Activated CD8-positive, alpha-beta memory T cell treated with anti-CD3 and anti-CD28 coated beads, Interleukin-2, amount 10 ng/mL, durations not matched to agents 7 days and 5 days (primary cell): ENCODE measurements around the gene ATP9A. TPM values are rescaled to one million over a fixed set of nuclear protein-coding genes. Genes with fewer than 3 reads are reported as not detected.
"Not testable (repeated sequence)": the region's sequence is repeated elsewhere in the genome, so short reads cannot be mapped to it uniquely, and the experiment has no call there.

Source experiments
- ATAC-seq: fragments of 150-1000 bp; cut with Tn5 transposase; one replicate; pipeline ENCODE4 v1.10.0; 2021; ENCODE audit warnings: moderate library complexity
- CTCF ChIA-PET: fragments of 350-600 bp; sonication (Branson Sonifier 250); formaldehyde crosslinking; loops from one replicate; lab custom pipeline; 2021; ENCODE audit warnings: antibody characterized with exemption; lab: Charles Lee
- DNase-seq: peaks from one replicate; pipeline ENCODE4 v3.0.0-alpha.2; 2020
- H3K27ac Mint-ChIP-seq: one replicate; pipeline ENCODE4 v1.8.0; 2021; ENCODE audit warnings: mild to moderate bottlenecking, mixed read lengths
- H3K27me3 Mint-ChIP-seq: one replicate; pipeline ENCODE4 v1.8.0; 2021; ENCODE audit warnings: mixed read lengths
- H3K36me3 Mint-ChIP-seq: one replicate; pipeline ENCODE4 v1.8.0; 2021; ENCODE audit warnings: mild to moderate bottlenecking, mixed read lengths
- H3K4me1 Mint-ChIP-seq: one replicate; pipeline ENCODE4 v1.8.0; 2021; ENCODE audit warnings: mixed read lengths
- H3K4me3 Mint-ChIP-seq: one replicate; pipeline ENCODE4 v1.8.0; 2021; ENCODE audit warnings: mild to moderate bottlenecking, moderate library complexity, mixed read lengths
- H3K9me3 Mint-ChIP-seq: one replicate; pipeline ENCODE4 v1.8.0; 2022; ENCODE audit warnings: low read depth, mixed read lengths
- total RNA-seq, 2 experiments: library from RNA; stranded (reverse); gene quantifications; one replicate each; pipeline ENCODE4 v1.2.3, GENCODE V29; 2021

ATP9A gene
- total RNA-seq, 2 experiments from 2014 or later: 0.38 to 2.4 TPM

DNA sequence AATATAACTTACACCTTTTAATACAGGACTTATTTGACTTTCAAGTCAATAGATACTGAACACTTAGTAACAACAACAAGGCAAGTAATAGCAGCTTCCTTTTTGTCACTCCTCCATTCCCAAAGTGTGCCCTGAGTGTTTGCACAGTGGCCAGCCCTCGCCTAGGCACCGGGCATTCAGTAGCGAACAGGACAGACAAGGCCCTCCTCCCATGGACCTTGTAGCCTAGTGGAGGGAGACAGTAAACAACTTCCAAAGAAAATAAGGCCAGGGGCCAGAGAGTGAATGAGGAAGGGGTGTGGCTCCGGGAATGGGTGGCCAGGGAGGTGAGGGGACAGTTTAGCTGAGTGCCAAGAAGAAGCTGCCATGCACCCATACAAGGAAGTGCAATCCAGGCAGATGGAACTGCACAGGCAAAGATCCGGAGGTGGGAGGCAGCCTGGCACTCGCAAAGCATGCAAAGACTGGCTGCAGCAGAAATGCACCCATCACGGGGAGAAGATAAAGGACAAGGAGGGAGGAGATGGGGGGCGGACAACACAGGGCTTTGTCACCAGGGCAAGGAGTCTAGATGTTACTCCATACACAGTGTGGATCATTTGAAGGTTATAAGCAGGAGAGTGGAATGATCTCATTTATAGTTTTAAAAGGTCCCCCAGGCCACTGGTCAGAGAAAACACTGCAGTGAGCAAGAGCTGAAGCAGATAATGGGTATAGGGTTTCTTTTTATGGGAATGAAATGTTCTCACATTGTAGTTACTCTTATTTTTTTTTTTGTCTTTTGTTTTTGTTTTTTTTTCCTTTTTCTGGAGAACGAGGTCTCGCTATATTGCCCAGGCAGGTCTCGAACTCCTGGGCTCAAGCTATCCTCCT is 32.2 kb downstream of the ATP9A start:
- CTCF ChIA-PET: no interaction called here
- Mint-ChIP-seq H3K4me1 (no peaks in the 10 kb centered on the region), H3K27ac (no peak overlapping the region), H3K9me3 (no peaks in the 10 kb centered on the region), H3K27me3 (no peaks in the 10 kb centered on the region), H3K36me3 (no peaks in the 10 kb centered on the region), H3K4me3 (no peak overlapping the region)
- DNase-seq: no peak
- ATAC-seq: no peak

DNA sequence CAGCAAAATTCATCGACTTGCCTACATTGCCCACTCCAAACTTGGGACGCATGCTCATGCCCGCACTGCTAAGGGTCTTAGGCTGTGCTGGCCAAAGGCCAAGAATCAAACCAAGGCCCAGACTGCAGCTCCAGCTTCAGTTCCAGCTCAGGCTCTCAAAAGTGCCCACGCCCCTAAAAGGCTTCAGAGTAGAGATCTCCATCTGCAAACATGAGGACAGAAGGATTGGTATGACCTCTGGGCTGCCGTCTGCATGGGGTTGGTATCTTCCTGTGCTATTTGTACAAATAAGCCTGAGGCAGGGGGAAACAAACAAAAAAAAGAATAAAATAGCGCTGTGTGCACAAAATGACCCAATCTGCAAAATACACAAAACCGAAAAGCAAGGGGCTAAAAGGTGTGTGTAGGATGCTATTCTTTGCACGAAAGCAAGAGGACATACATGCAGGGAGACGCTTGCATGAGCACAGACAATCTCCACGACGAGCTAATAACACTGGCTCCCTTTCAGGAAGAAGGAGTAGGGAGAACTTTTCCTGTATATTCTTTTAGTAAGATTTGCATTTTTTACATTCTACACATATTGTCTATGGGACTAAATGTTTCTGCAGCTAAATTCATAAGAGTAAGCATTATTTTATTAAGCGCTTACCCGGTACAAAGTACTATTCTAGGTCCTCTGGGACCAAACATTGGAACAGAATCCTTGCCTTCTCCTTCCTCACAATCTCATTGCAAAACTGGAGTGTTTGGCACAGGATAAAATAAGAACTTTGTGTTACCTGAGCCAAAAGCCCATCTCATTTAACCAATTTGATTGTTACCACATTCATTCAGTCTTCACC is 33.1 kb downstream of the ATP9A start:
- Mint-ChIP-seq H3K36me3 (no peaks in the 10 kb centered on the region), H3K27ac (no peak overlapping the region), H3K4me1 (no peaks in the 10 kb centered on the region), H3K9me3 (no peaks in the 10 kb centered on the region), H3K4me3 (no peak overlapping the region), H3K27me3 (no peaks in the 10 kb centered on the region)
- DNase-seq: no peak
- CTCF ChIA-PET: no interaction called here
- no peak for ATAC-seq

DNA sequence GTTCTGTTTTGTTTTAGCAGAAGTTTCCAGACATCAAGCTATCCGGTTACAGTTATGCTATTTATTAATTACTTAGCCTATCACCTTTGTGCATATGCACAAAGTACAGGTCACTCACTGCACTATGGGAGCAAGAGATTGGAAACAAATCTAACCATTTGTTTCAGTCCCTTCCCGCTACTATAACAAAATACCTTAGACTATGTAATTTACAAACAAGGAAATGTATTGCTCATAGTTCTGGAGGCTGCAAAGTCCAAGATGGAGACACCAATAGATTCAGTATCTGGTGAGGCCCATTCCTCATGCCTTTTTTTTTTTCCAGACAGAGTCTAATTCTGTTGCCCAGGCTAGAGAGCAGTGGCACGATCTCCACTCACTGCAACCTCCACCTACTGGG is 35.1 kb downstream of the ATP9A start:
- ATAC-seq: no peak
- H3K27me3 Mint-ChIP-seq: no peaks in the 10 kb centered on the region
- CTCF ChIA-PET: no interaction called here

DNA sequence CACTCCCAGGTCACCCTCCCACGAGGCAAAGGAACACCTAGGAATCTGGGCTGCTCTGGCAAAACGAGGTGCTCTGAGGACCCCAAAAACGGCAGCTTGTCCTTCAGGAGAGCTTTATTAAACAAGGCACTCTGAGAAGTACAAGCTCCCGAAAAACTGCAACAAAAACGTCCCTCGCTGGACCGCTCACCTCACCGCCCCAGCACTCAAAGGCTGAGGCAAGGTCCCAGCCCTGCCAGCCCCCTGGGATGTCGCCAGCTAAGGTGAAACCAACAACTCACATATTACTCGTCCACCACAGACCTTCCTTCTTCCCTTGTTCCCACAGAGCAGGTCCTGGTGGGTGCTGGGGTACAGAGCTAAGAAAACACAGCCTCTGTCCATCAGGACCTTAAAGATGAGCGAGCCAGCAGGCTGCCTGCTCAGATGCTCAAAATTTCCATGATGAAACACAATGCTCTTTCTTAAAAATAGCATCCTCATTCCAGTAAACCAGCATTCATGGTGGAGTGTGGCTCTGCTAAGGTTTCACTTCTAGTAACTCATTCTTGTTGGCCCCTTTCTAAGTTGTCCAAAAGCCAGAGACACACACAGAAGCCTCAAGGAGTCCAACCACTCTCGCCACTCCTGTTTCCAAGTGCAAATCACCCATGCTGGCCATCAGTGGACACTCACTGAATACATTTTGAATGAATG is 35.9 kb downstream of the ATP9A start:
- no peak for ATAC-seq
- CTCF ChIA-PET: no interaction called here
- H3K4me3 Mint-ChIP-seq: no peak overlapping the region
- no peak for DNase-seq
- H3K9me3 Mint-ChIP-seq: no peaks in the 10 kb centered on the region
- H3K27ac Mint-ChIP-seq: no peak overlapping the region
- no peaks in the 10 kb centered on the region for H3K36me3 Mint-ChIP-seq
- H3K27me3 Mint-ChIP-seq: no peaks in the 10 kb centered on the region
- H3K4me1 Mint-ChIP-seq: no peaks in the 10 kb centered on the region

More for the DNA sequence above, 35.1 kb downstream of the ATP9A start:
- H3K27ac Mint-ChIP-seq: no peak overlapping the region
- H3K4me3 Mint-ChIP-seq: no peak overlapping the region
- DNase-seq: no peak
- no peaks in the 10 kb centered on the region for H3K9me3 Mint-ChIP-seq
- no peaks in the 10 kb centered on the region for H3K4me1 Mint-ChIP-seq
- H3K36me3 Mint-ChIP-seq: no peaks in the 10 kb centered on the region

DNA sequence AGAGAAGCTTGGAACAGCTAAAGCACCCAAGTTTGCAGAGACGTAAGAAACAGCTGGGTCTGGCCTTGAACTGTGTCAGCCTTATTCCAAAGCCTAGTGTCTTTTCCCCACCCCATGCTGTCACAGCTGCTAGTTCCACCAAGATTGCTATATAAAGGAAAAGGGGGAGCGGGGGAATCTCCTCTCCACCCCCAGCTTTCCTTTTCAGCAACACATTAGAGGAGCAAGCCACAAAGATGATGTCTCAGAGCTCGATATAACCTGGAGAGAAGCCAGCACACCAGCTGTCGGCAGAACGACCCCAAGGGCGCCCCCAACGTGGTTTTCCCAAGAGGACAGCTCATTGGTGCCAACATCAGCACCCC is 36.5 kb downstream of the ATP9A start:
- Mint-ChIP-seq H3K4me3 (no peak overlapping the region), H3K36me3 (no peaks in the 10 kb centered on the region), H3K27ac (no peak overlapping the region), H3K4me1 (no peaks in the 10 kb centered on the region), H3K27me3 (no peaks in the 10 kb centered on the region), H3K9me3 (no peaks in the 10 kb centered on the region)
- no peak for ATAC-seq
- CTCF ChIA-PET: no interaction called here
- DNase-seq: no peak

DNA sequence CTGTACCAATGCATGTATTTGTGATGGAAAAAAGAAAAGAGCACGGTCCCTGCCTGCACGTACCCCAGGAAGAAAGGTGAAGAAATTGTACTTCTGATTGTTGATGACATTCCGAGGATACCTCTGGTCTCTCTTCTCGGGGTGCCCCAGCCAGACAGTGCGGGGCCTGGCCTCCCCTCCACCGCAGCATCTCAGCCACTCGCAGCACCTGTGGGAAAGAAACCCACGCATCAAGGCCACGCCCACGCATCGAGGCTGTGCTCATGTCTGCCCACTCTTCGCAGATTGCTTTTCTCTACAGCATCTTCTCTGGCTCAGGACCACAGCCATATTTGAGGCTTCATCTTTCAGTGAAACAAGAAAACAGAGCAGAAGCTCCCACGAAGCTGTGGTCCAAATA is 38.4 kb downstream of the ATP9A start:
- no peaks in the 10 kb centered on the region for H3K4me1 Mint-ChIP-seq
- H3K36me3 Mint-ChIP-seq: no peaks in the 10 kb centered on the region
- DNase-seq (no peak), ATAC-seq (no peak)
- CTCF ChIA-PET: no interaction called here
- peaks cover under 1% of the 10 kb centered on the region for H3K27me3 Mint-ChIP-seq
- no peak overlapping the region for H3K4me3 Mint-ChIP-seq
- no peaks in the 10 kb centered on the region for H3K9me3 Mint-ChIP-seq
- H3K27ac Mint-ChIP-seq: no peak overlapping the region

DNA sequence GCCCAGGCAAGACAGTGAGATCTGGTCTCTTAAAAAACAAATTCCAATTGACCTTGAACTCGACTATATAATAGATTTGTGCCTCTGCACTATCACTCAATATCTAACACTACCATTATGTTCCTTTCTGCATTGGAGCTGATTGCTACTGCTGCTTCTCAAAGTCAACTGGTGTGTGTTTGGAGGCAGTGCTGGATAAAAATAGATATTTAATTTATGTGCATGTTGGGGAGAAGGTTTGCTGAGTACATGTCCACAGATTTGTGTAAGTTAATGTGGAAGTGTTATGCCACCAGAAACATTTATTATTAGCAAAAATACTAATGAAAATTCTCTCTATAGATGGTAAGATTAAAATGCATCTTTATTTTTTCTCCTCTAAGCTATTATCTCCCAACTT is 39.5 kb downstream of the ATP9A start:
- CTCF ChIA-PET: no interaction called here
- no peak overlapping the region for H3K4me3 Mint-ChIP-seq
- no peak overlapping the region for H3K27ac Mint-ChIP-seq
- H3K4me1 Mint-ChIP-seq: no peaks in the 10 kb centered on the region
- ATAC-seq (no peak), DNase-seq (no peak)
- no peaks in the 10 kb centered on the region for H3K36me3 Mint-ChIP-seq
- H3K9me3 Mint-ChIP-seq: no peaks in the 10 kb centered on the region
- peaks cover 6% of the 10 kb centered on the region for H3K27me3 Mint-ChIP-seq

DNA sequence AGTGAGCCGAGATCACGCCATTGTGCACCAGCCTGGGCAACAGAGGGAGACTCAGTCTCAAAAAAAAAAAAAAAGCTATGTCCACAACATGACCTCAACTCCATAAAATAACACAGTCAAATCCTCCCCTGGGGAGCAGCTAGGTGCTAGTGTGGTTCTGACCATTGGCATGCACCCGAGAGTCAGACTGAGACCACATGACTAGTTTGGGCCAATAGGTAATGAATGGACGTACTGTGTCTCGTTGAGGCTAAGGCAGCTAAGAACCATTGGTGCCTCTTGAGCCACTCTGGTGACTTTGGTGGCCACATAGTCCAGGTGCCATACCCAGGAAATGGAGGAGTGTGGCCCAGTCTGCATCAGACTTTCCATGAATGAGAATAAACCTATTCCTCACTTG is 40.3 kb downstream of the ATP9A start:
- no peaks in the 10 kb centered on the region for H3K9me3 Mint-ChIP-seq
- ATAC-seq: no peak
- H3K27me3 Mint-ChIP-seq: peaks cover 8% of the 10 kb centered on the region
- DNase-seq: no peak
- CTCF ChIA-PET: no interaction called here
- no peaks in the 10 kb centered on the region for H3K4me1 Mint-ChIP-seq
- H3K4me3 Mint-ChIP-seq: no peak overlapping the region
- no peaks in the 10 kb centered on the region for H3K36me3 Mint-ChIP-seq
- H3K27ac Mint-ChIP-seq: no peak overlapping the region

DNA sequence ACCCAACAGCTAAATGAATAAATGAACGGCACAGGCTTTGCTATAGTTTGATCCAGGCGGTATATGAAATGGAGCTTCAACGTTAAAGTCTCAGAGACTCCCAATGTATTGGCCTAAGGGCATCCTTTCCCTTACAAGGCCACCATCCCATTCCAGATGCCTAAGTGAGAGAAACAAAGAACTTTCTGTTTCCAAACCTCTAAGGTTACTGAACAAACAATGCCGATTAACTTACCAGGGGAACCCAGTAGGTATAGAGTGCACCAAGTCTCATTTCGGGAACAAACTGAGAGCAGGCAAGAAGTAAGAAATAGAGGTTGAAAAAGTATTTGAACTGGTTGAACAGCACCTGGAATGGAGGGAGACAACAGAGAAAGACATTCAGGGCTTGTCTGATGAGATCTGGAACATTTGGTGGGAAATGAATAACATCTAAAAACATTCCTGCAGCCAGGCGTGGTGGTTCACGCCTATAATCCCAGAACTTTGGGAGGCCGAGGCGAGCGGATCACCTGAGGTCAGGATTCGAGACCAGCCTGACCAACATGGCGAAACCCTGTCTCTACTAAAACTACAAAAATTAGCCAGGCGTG is 42.5 kb downstream of the ATP9A start:
- no peaks in the 10 kb centered on the region for H3K36me3 Mint-ChIP-seq
- no peaks in the 10 kb centered on the region for H3K4me1 Mint-ChIP-seq
- peaks cover 19% of the 10 kb centered on the region for H3K27me3 Mint-ChIP-seq
- no peak overlapping the region for H3K27ac Mint-ChIP-seq
- no peak for DNase-seq
- ATAC-seq: no peak
- H3K9me3 Mint-ChIP-seq: no peaks in the 10 kb centered on the region
- CTCF ChIA-PET: no interaction called here
- H3K4me3 Mint-ChIP-seq: no peak overlapping the region

DNA sequence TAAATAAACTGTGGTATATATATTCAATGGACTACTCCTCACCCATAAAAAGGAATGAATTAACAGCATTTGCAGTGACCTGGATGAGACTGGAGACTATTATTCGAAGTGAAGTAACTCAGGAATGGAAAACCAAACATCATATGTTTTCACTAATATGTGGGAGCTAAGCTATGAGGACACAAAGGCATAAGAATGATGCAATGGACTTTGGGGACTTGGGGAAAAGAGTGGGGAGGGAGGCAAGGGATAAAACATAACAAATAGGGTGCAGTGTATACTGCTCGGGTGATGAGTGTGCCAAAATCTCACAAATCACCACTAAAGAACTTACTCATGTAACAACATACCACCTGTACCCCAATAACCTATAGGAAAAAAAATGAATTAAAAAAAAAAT is 45.2 kb downstream of the ATP9A start:
- CTCF ChIA-PET: not testable (repeated sequence)

DNA sequence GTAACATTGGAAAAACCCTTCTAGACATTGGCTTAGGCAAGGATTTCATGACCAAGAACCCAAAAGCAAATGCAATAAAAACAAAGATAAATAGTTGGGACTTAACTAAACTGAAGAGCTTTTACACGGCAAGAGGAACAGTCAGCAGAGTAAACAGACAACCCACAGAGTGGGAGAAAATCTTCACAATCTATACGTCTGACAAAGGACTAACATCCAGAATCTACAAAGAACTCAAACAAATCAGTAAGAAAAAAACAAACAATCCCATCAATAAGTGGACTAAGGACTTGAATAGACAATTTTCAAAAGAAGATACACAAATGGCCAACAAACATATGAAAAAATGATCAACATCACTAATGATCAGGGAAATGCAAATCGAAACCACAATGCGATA is 45.9 kb downstream of the ATP9A start:
- CTCF ChIA-PET, ATAC-seq, DNase-seq, H3K9me3 Mint-ChIP-seq, H3K27ac Mint-ChIP-seq, H3K4me3 Mint-ChIP-seq, H3K4me1 Mint-ChIP-seq, H3K36me3 Mint-ChIP-seq: not testable (repeated sequence)
- peaks cover 19% of the 10 kb centered on the region for H3K27me3 Mint-ChIP-seq

More for the DNA sequence above, 45.2 kb downstream of the ATP9A start:
- DNase-seq, H3K36me3 Mint-ChIP-seq, H3K27ac Mint-ChIP-seq, ATAC-seq, H3K4me3 Mint-ChIP-seq, H3K4me1 Mint-ChIP-seq, H3K9me3 Mint-ChIP-seq: not testable (repeated sequence)
- H3K27me3 Mint-ChIP-seq: peaks cover 19% of the 10 kb centered on the region

DNA sequence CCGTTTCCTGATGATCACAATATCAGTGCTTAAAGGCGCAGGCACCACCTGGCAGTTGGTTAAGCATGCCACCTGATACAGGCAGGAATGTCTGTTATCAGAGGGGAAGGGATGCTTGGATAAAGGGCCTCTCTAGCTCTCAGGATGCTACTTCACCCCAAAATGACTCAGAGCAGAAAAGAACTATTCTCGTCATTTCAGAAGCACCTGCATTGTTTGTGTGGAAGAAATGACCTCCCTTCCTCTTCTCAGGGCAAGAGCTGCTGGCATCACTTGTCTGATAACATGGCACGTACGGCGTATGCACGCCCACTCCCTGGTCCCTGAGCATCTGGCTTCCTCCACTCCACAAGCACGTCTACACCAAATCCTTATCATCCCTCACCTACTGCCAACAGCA is 47.3 kb downstream of the ATP9A start:
- Mint-ChIP-seq H3K4me1 (no peaks in the 10 kb centered on the region), H3K36me3 (no peaks in the 10 kb centered on the region), H3K4me3 (no peak overlapping the region), H3K27ac (no peak overlapping the region), H3K9me3 (no peaks in the 10 kb centered on the region), H3K27me3 (peaks cover 19% of the 10 kb centered on the region)
- DNase-seq (no peak), ATAC-seq (no peak)
- CTCF ChIA-PET: no interaction called here

DNA sequence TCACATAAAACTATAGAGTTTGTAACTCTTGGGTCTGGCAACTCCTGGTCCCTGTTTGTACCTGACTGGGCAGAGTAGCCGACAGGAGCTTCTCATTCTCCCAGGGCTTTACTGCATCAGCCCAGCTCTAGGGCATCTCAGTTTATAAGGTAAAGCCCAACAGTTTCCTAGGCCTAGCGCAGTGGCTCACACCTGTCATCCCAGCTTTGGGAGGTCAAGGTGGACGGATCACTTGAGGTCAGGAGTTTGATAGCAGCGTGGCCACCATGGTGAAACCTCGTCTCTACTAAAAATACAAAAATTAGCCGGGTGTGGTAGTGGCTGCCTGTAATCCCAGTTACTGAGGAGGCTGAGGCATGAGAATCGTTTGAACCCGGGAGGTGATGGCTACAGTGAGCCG is 47.8 kb downstream of the ATP9A start:
- Mint-ChIP-seq H3K4me1 (peaks cover 4% of the 10 kb centered on the region), H3K9me3 (no peaks in the 10 kb centered on the region), H3K27ac (no peak overlapping the region), H3K27me3 (peaks cover 23% of the 10 kb centered on the region), H3K36me3 (no peaks in the 10 kb centered on the region), H3K4me3 (no peak overlapping the region)
- ATAC-seq (no peak), DNase-seq (no peak)
- CTCF ChIA-PET: no interaction called here
